NCI-H2171 (cell line): ENCODE results near the gene COL7A1.

Experiments used
- DNase-seq: peaks from one replicate; lab custom pipeline; 2025; lab: John Stamatoyannopoulos, UW

COL7A1 gene

GRCh38 chr3:48591886-48592518, 3.1 kb downstream of the COL7A1 start:
- no peak for DNase-seq

- no peak for DNase-seq
Measured at GRCh38 chr3:48591436-48591835, 3.7 kb downstream of the COL7A1 start.

DNA sequence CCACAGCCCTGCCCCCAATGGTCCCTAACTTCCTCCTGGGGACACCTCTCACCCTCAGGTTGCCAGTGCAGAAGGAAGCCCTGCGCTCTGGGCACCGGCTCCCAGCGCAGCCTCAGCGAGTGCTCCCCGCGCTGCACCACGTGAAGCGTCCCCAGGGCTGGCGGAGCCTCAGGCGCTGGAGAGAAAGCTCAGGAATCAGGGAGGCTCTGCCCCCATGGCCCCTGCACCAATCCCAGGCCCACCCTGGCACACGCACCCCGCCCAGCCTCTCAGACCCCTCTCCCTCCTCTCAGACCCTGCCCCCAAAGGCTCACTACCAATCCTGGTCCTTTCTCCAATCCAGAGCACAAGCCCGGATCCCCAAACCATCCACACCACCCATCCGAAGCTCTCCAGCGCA, 6.9 kb downstream of the COL7A1 start:
- no peak for DNase-seq

GRCh38 chr3:48587686-48588085, 7.4 kb downstream of the COL7A1 start:
- DNase-seq = no peak

DNA sequence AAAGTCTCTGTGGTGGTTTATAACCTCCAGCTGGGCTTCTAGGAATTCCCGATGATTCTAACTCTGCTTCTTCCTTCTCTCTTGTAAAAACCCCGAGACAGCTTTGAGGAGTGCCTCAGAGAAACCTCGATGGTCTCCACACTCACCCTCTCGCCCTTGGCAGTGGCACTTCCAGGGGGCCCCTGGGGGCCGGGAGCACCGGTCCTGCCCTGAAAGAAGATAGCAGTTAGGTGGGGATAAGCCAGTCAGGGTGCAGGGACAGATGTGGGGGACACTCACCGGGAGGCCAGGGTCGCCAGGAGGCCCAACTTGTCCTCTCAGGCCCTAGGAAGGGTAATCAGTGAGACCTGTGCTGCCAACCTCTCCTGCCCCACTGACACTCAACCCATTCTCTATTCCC, 9.7 kb downstream of the COL7A1 start:
- DNase-seq = no peak

GRCh38 chr3:48584836-48585235, 10.3 kb downstream of the COL7A1 start:
- no peak for DNase-seq

DNA sequence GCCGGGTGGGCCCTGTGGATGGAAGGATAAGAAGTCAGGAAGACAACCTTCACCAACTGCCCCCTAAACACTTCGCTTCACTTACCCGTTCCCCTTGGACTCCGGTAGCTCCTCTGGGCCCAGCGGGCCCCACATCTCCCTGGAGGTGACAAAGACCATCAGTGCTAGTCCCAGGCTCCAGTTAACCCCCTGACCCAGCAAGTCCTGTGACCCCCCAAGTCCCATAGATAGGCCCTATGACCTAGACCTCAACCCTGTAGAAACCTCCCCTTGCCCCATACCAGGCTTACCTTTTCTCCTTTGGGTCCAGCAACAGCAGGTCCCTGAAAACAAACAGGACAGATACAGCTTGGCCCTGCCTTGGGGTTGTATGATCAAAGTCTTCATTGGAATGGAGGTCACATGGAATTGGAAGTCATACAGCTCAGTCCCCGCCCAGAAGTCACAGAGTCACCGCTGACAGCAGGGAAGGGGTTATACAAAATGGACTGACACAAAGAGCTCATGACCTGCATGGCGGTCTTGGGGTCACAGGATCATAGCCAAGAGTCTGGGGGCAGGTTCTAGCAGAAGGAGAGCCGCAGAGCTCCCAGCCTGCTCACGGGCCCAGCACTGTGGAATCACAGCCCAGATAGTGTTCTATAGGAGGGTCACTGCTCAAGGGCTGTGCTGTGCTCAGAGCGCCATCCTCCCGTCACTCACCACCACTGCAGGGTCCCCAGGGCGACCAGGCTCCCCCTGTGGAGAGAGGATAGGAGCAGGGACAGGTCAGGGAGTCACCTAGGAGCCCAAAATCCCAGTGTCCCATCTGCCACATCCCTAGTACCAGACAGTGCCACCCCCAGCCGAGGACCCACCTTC, 13.3 kb downstream of the COL7A1 start:
- no peak for DNase-seq

- no peak for DNase-seq
Measured at GRCh38 chr3:48576647-48577046, 18.5 kb downstream of the COL7A1 start.

GRCh38 chr3:48575366-48575765, 19.8 kb downstream of the COL7A1 start:
- DNase-seq = no peak

DNA sequence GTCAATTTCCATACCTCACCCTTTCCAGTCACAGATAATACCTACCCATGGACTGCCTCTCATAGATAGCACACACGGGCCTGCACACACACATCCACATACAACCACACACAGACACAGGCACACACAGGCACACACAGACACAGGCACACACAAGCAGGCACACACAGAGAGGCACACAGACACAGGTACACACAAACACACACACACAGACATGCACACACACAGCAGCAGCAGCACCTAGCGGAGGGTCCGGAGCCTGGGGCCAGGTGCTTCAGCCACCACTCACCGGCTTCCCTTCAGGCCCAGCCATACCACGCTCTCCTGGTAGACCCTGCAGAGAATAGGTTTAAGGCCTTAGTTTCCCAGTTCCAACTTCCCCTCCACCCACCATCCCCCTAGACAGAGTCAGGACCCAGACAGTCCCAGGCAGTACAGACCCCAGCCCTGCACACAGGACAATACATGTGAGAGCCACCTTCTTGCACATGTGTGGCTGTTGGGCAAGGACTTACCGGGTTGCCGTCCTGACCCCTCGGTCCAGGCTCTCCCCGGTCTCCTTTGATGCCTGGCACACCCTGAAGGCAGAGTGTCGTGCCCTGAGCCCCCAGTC, 21.1 kb downstream of the COL7A1 start:
- DNase-seq = no peak

DNA sequence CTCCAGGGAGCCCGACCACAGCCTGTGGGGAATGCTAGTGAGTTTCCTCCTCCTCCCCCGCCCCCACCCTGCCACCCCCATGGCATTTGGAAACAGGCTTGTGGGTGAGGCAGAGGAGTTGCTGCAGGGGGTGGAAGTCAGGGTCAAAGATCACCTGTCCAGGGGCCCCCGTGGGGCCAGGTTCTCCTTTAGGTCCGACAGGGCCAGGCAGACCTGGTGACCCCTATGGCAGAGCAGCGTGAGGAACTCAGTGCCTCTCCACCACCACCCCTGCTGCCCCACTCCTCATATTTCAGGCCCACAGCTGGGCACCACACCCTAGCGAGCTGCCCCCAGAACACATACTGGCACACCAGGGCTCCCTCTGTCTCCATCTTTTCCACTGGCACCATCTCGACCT, 22.6 kb downstream of the COL7A1 start:
- no peak for DNase-seq

DNA sequence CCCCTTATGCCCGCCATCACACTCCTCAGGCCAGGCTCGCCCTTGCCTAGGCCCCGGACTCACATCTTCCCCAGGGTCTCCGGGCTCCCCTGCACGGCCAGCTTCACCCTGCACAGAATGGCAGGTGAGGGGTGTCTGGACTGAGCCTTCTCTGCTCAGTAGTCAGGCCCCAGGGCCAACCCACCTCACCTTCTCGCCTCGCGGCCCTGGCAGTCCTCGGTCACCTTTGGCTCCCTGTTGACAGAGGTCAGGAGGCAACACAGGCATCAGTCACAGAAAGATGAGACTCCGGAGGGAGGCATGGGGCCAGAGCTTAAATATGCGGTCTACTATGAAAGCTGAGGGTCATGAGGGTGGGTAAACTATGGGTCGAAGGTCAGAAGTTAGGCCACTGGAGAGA, 23.2 kb downstream of the COL7A1 start:
- no peak for DNase-seq

DNA sequence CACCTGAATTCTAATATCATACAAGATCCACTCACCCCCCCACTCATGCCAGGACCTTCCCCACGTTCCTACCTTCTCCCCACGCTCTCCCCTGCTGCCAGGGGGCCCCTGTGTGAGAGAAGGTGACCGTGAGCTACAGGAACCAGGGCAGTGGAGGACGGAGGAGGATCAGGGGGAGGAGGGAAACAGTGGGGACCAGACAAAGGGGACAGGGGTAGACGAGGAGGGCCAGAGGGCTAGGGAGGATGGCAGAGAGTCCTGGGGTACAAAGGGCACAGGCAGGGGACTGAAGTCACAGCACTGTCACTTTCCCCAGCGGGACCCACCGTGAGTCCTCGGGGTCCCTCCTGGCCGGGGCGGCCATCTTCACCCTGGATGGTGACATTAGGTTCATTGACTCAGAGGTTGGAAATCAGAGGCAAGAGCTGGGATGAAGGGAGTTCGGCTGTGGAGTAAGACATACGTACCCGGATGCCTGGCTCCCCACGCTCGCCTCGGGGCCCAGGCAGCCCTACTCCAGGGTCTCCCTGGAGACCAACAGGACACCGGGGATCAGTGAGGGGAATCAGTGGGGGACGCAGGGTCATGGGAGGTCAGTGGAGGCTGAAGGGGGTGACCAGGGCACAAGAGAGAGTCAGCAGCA, 25.2 kb downstream of the COL7A1 start:
- no peak for DNase-seq

GRCh38 chr3:48569400-48569799, 25.7 kb downstream of the COL7A1 start:
- DNase-seq = no peak

GRCh38 chr3:48568476-48568875, 26.7 kb downstream of the COL7A1 start:
- no peak for DNase-seq

GRCh38 chr3:48567500-48567899, 27.6 kb downstream of the COL7A1 start:
- no peak for DNase-seq

DNA sequence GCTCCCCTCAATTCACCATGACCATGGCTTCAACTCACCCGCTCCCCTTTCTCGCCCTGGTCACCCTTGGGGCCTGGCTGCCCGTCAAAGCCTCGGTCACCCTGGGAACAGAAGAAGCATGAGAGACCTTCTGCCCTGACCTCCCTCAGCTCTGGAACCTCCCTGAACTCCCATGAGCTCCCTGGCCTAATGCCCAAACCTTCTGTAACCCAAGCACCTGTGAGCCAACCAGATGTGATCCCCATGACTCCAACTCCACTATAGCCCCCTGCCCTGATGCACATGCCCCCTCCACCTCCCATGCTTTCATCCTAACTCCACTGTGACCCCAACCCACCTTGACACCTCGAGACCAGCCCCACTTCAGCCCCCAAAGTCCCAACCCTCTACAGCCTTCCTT, 28.0 kb downstream of the COL7A1 start:
- DNase-seq = no peak

DNA sequence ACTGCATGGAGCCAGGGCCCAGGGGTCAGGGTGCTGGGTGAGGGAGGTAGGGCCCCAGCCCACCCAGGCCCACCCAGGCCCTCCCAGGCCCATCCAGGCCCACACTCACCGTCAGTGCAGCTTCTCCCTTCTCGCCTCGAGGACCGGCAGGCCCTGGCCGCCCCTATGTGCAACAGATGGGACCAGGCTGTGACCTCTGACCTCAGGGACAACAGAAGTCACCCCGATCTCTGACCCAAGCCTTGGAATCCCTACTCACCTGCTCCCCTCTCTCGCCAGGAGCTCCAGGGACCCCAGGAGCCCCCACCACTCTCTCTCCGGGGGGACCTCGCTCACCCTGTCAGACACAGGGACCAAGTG, 28.7 kb downstream of the COL7A1 start:
- no peak for DNase-seq

DNA sequence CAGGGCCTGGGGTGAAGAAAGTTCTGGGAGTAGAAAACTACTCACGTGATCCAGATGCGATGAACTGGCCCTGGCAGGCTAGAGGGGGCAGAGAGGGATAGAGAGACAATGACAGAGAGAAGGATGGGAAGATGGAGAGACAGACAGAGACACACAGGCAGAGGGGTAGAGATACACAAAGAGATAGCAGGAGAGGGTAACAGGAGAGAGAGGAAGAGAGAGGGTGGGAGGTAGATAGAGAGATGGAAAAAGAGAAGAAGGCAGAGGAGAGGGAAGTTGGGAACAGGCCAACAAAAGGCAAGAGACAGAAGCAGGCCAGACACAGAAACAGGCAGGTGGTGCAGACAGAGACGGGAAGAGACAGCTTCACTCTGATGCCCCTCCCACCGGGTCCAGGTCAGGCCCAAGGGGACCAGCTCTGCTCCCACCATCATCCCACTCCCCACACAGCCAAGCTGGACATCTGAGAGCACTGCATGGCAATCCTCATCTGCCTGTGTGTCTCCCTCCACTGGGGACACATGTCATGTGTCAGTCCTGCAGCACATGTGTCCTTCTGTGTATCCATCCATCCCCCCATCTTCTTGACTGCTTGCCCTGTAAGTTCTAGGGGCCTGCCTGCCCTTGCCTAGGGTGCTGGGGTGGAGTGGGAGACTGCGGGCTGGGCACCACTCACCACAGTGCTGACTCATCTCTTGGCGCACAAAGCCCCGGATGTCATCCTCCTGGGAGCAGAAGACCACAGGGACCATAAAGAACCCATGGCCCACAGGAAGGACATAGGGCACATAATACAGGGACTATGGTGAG, 29.3 kb downstream of the COL7A1 start:
- no peak for DNase-seq

DNA sequence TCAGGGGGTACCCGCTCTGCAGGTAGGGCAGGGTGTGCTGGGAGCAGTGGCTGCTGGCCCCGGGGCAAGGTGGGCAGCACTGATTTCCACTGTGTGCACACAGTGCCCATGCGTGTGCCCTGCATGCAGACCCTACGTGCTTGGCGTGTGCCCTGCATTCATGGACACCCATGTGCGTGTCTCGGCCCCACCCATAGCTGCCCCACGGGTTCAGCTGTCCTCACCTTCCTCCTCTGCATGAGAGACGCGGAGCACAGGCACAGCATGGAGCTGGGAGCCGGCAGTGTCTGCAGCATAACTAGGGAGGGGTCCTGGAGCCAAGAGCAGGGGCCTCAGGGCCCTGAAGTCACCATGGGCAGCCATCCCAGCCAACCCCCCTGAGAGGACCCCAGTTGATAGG, 29.9 kb downstream of the COL7A1 start:
- no peak for DNase-seq

GRCh38 chr3:48564667-48565066, 30.5 kb downstream of the COL7A1 start:
- no peak for DNase-seq

DNA sequence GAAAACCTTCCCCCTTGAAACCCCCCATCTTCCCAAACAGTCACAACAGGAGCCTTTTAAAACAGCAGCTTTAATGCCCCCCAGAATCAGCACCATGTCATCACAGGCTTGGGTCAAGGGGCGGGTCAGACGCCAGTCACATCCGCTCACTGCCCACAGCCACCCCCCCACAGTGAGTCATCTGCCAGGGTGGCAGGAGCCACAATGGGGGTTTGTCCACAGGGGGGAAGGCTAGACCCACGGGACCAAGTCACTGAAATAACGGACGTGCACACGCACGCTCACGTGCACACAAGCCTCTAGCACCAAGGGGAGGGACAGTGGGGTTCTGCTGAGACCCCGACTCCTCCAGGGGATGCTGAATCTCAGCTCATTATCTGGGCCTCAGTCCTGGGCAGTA, 31.1 kb downstream of the COL7A1 start:
- DNase-seq = no peak
